ENCODE data around the gene TRIM3.

Gene TRIM3

GRCh38 chr11:6459099-6459450 is 14.7 kb downstream of the TRIM3 start:
- 79 to 87% methylated on average over 1 of the region's 1 CpG for WGBS, 2 experiments

GRCh38 chr11:6458352-6459098 is 15.2 kb downstream of the TRIM3 start:
- H3K27me3 ChIP-seq (ENCODE audit: control insufficient read depth, insufficient read depth, low read length, poor library complexity, severe bottlenecking), result no peaks in the 10 kb centered on the region
- H3K4me1 ChIP-seq (ENCODE audit: control insufficient read depth, insufficient read depth, low read length), result no peaks in the 10 kb centered on the region
- no peak overlapping the region for H3K27ac ChIP-seq (ENCODE audit: insufficient read depth, low read depth, low read length, poor library complexity, severe bottlenecking)
- peaks cover 2% of the 10 kb centered on the region for H3K36me3 ChIP-seq (ENCODE audit: control insufficient read depth, insufficient read depth, low read length)
- 76 to 88% methylated on average over 2 of the region's 2 CpGs for WGBS, 2 experiments
- no peak overlapping the region for H3K4me3 ChIP-seq (ENCODE audit: insufficient read depth, low read depth, low read length)
- no peaks in the 10 kb centered on the region for H3K9me3 ChIP-seq (ENCODE audit: control insufficient read depth, low read length)

More at GRCh38 chr11:6459099-6459450, 14.7 kb downstream of the TRIM3 start:
- H3K9me3 ChIP-seq (ENCODE audit: control insufficient read depth, low read length), result no peaks in the 10 kb centered on the region
- H3K4me3 ChIP-seq (ENCODE audit: insufficient read depth, low read depth, low read length), result no peak overlapping the region
- no peaks in the 10 kb centered on the region for H3K4me1 ChIP-seq (ENCODE audit: control insufficient read depth, insufficient read depth, low read length)
- no peaks in the 10 kb centered on the region for H3K27me3 ChIP-seq (ENCODE audit: control insufficient read depth, insufficient read depth, low read length, poor library complexity, severe bottlenecking)
- H3K27ac ChIP-seq (ENCODE audit: insufficient read depth, low read depth, low read length, poor library complexity, severe bottlenecking), result no peak overlapping the region
- peaks cover 2% of the 10 kb centered on the region for H3K36me3 ChIP-seq (ENCODE audit: control insufficient read depth, insufficient read depth, low read length)

GRCh38 chr11:6457581-6458320 is 16.0 kb downstream of the TRIM3 start:
- 94 to 95% methylated on average over 26 of the region's 26 CpGs for WGBS, 2 experiments
- no peaks in the 10 kb centered on the region for H3K27me3 ChIP-seq (ENCODE audit: control insufficient read depth, insufficient read depth, low read length, poor library complexity, severe bottlenecking)
- no peak overlapping the region for H3K27ac ChIP-seq (ENCODE audit: insufficient read depth, low read depth, low read length, poor library complexity, severe bottlenecking)
- no peak overlapping the region for H3K4me3 ChIP-seq (ENCODE audit: insufficient read depth, low read depth, low read length)
- H3K4me1 ChIP-seq (ENCODE audit: control insufficient read depth, insufficient read depth, low read length), result no peaks in the 10 kb centered on the region
- H3K36me3 ChIP-seq (ENCODE audit: control insufficient read depth, insufficient read depth, low read length), result peaks cover 2% of the 10 kb centered on the region
- no peaks in the 10 kb centered on the region for H3K9me3 ChIP-seq (ENCODE audit: control insufficient read depth, low read length)

GRCh38 chr11:6456361-6457073 is 17.2 kb downstream of the TRIM3 start:
- Histone ChIP-seq H3K9me3 (ENCODE audit: control insufficient read depth, low read length) (no peaks in the 10 kb centered on the region), H3K27ac (ENCODE audit: insufficient read depth, low read depth, low read length, poor library complexity, severe bottlenecking) (no peak overlapping the region), H3K36me3 (ENCODE audit: control insufficient read depth, insufficient read depth, low read length) (peaks cover 2% of the 10 kb centered on the region), H3K4me1 (ENCODE audit: control insufficient read depth, insufficient read depth, low read length) (no peaks in the 10 kb centered on the region), H3K27me3 (ENCODE audit: control insufficient read depth, insufficient read depth, low read length, poor library complexity, severe bottlenecking) (no peaks in the 10 kb centered on the region), H3K4me3 (ENCODE audit: insufficient read depth, low read depth, low read length) (no peak overlapping the region)
- WGBS, 2 experiments, result 96% methylated on average over 56 of the region's 56 CpGs

GRCh38 chr11:6455070-6455469 is 18.7 kb downstream of the TRIM3 start:
- no peak overlapping the region for H3K27ac ChIP-seq (ENCODE audit: insufficient read depth, low read depth, low read length, poor library complexity, severe bottlenecking)
- H3K27me3 ChIP-seq (ENCODE audit: control insufficient read depth, insufficient read depth, low read length, poor library complexity, severe bottlenecking), result no peaks in the 10 kb centered on the region
- WGBS, 2 experiments, result 66% methylated on average over 2 of the region's 2 CpGs
- no peaks in the 10 kb centered on the region for H3K4me1 ChIP-seq (ENCODE audit: control insufficient read depth, insufficient read depth, low read length)
- no peaks in the 10 kb centered on the region for H3K9me3 ChIP-seq (ENCODE audit: control insufficient read depth, low read length)
- no peak overlapping the region for H3K4me3 ChIP-seq (ENCODE audit: insufficient read depth, low read depth, low read length)
- H3K36me3 ChIP-seq (ENCODE audit: control insufficient read depth, insufficient read depth, low read length), result peaks cover 2% of the 10 kb centered on the region

- 93 to 94% methylated on average over 2 of the region's 2 CpGs for WGBS, 2 experiments
- H3K9me3 ChIP-seq (ENCODE audit: control insufficient read depth, low read length), result no peaks in the 10 kb centered on the region
- H3K36me3 ChIP-seq (ENCODE audit: control insufficient read depth, insufficient read depth, low read length), result peaks cover 2% of the 10 kb centered on the region
- no peak overlapping the region for H3K4me3 ChIP-seq (ENCODE audit: insufficient read depth, low read depth, low read length)
- no peaks in the 10 kb centered on the region for H3K27me3 ChIP-seq (ENCODE audit: control insufficient read depth, insufficient read depth, low read length, poor library complexity, severe bottlenecking)
- no peaks in the 10 kb centered on the region for H3K4me1 ChIP-seq (ENCODE audit: control insufficient read depth, insufficient read depth, low read length)
- no peak overlapping the region for H3K27ac ChIP-seq (ENCODE audit: insufficient read depth, low read depth, low read length, poor library complexity, severe bottlenecking)
These were observed 20.6 kb downstream of the TRIM3 start for GRCh38 chr11:6453152-6453551.

- no peaks in the 10 kb centered on the region for H3K27me3 ChIP-seq (ENCODE audit: control insufficient read depth, insufficient read depth, low read length, poor library complexity, severe bottlenecking)
- H3K27ac ChIP-seq (ENCODE audit: insufficient read depth, low read depth, low read length, poor library complexity, severe bottlenecking), result no peak overlapping the region
- no peak overlapping the region for H3K4me3 ChIP-seq (ENCODE audit: insufficient read depth, low read depth, low read length)
- peaks cover 2% of the 10 kb centered on the region for H3K36me3 ChIP-seq (ENCODE audit: control insufficient read depth, insufficient read depth, low read length)
- no peaks in the 10 kb centered on the region for H3K9me3 ChIP-seq (ENCODE audit: control insufficient read depth, low read length)
- H3K4me1 ChIP-seq (ENCODE audit: control insufficient read depth, insufficient read depth, low read length), result no peaks in the 10 kb centered on the region
- 91 to 93% methylated on average over 3 of the region's 3 CpGs for WGBS, 2 experiments
These were observed 21.5 kb downstream of the TRIM3 start for GRCh38 chr11:6452219-6452618.

GRCh38 chr11:6448574-6448973 is 25.2 kb downstream of the TRIM3 start:
- no peak overlapping the region for H3K4me3 ChIP-seq (ENCODE audit: insufficient read depth, low read depth, low read length)
- H3K4me1 ChIP-seq (ENCODE audit: control insufficient read depth, insufficient read depth, low read length), result no peaks in the 10 kb centered on the region
- 94 to 95% methylated on average over 3 of the region's 3 CpGs for WGBS, 2 experiments
- H3K36me3 ChIP-seq (ENCODE audit: control insufficient read depth, insufficient read depth, low read length), result no peaks in the 10 kb centered on the region
- no peaks in the 10 kb centered on the region for H3K9me3 ChIP-seq (ENCODE audit: control insufficient read depth, low read length)
- H3K27me3 ChIP-seq (ENCODE audit: control insufficient read depth, insufficient read depth, low read length, poor library complexity, severe bottlenecking), result no peaks in the 10 kb centered on the region
- no peak overlapping the region for H3K27ac ChIP-seq (ENCODE audit: insufficient read depth, low read depth, low read length, poor library complexity, severe bottlenecking)

- H3K4me1 ChIP-seq (ENCODE audit: control insufficient read depth, insufficient read depth, low read length), result no peaks in the 10 kb centered on the region
- no peaks in the 10 kb centered on the region for H3K36me3 ChIP-seq (ENCODE audit: control insufficient read depth, insufficient read depth, low read length)
- 27 to 29% methylated on average over 5 of the region's 5 CpGs for WGBS, 2 experiments
- no peaks in the 10 kb centered on the region for H3K27me3 ChIP-seq (ENCODE audit: control insufficient read depth, insufficient read depth, low read length, poor library complexity, severe bottlenecking)
- H3K4me3 ChIP-seq (ENCODE audit: insufficient read depth, low read depth, low read length), result no peak overlapping the region
- H3K27ac ChIP-seq (ENCODE audit: insufficient read depth, low read depth, low read length, poor library complexity, severe bottlenecking), result no peak overlapping the region
- no peaks in the 10 kb centered on the region for H3K9me3 ChIP-seq (ENCODE audit: control insufficient read depth, low read length)
These were observed 30.3 kb downstream of the TRIM3 start for GRCh38 chr11:6443269-6444003.
